ENCODE measurements around the gene PODNL1.

Gene PODNL1

DNA sequence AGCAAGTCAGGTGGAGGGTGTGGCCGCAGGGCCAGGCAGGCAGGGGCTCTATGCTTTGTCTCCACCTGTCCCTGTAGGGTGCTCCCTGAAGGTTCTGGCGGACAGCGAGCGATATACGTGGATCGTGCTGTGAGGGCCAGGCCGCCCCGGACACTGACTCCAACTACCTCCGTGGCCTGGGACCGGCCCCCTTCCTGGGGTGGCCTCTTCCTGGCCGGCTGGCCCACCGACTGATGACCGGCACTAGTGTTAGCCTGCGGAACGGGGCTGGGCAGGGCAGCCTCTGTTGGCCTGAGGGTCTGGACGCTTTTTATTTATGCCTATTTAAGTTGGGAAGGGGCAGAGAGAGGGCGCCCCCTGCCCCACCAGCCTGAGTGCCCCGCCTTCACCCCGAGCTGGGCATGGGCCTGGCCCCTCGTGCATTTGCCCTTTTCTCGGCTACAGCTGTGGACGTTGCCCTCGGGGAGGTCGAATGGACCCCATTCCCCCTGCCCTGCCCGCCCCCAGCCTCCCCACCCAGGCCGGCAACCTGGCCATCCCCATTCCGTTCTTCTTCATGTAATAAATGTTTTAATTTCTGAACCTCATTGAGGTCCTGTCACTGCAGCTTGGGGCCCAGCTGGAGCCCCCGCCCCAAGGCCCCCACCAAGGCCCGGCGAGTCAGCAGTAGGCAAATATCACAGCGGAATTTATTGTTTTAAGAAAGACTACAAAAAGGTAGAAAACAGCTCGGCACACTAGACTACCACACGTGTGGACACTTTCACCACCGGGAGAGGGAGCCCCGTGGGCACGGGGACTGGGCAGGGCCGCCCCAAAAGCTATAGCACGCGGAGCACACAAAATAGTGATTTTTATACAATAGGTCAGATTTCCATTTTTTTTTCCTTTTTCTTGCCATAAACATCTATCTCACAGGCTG lies 22.9 kb upstream of the PODNL1 start:
- H3K9me3 ChIP-seq (ENCODE audit: control insufficient read depth, insufficient read depth, low read depth, low read length) = no peaks in the 10 kb centered on the region
- no peak overlapping the region for H3K27ac ChIP-seq (ENCODE audit: extremely low read depth, low read depth, low read length)
- peaks cover 3% of the 10 kb centered on the region; the same call in 1 of the 2 replicates for H3K4me1 ChIP-seq (ENCODE audit: control insufficient read depth, insufficient read depth, low read length)
- ChIA-PET POLR2A (interaction anchor here (0.5 to 0.8 kb wide), 2 partner anchors 9 to 634 kb away, joined by 3 to 5 read pairs; partner anchors contain the start of gene DCAF15), CTCF (interaction anchor here (0.7 kb wide), 1 partner anchor 99 kb away, joined by 3 read pairs; no protein-coding TSS in a partner anchor)
- TF ChIP-seq ZNF544 (tag by site-specific recombination; IDR thresholded peaks at IDR 0.05) (no peak), ZNF792 (tag by site-specific recombination; IDR thresholded peaks at IDR 0.05) (no peak), ZNF654 (tag by site-specific recombination; IDR thresholded peaks at IDR 0.05; ENCODE audit: low read depth) (no peak), ZNF624 (tag by site-specific recombination; IDR thresholded peaks at IDR 0.05) (no peak), ZNF623 (tag by site-specific recombination; IDR thresholded peaks at IDR 0.05) (no peak), ZNF311 (tag by site-specific recombination; IDR thresholded peaks at IDR 0.05; ENCODE audit: borderline replicate concordance) (no peak), ZNF501 (tag by site-specific recombination; IDR thresholded peaks at IDR 0.05) (no peak), BCL11B (tag by site-specific recombination; IDR thresholded peaks at IDR 0.05; ENCODE audit: low read depth) (no peak), ZNF221 (tag by site-specific recombination; IDR thresholded peaks at IDR 0.05; ENCODE audit: borderline replicate concordance) (no peak), EGR2 (tag by site-specific recombination; IDR thresholded peaks at IDR 0.05; ENCODE audit: low read depth) (no peak), ZNF239 (tag by site-specific recombination; IDR thresholded peaks at IDR 0.05) (no peak), ZNF843 (tag by site-specific recombination; IDR thresholded peaks at IDR 0.05) (no peak), ZFP41 (tag by site-specific recombination; IDR thresholded peaks at IDR 0.05; ENCODE audit: borderline replicate concordance) (no peak), ZBTB1 (tag by site-specific recombination; IDR thresholded peaks at IDR 0.05) (no peak)
- TF ChIP-seq, protein P1, sequence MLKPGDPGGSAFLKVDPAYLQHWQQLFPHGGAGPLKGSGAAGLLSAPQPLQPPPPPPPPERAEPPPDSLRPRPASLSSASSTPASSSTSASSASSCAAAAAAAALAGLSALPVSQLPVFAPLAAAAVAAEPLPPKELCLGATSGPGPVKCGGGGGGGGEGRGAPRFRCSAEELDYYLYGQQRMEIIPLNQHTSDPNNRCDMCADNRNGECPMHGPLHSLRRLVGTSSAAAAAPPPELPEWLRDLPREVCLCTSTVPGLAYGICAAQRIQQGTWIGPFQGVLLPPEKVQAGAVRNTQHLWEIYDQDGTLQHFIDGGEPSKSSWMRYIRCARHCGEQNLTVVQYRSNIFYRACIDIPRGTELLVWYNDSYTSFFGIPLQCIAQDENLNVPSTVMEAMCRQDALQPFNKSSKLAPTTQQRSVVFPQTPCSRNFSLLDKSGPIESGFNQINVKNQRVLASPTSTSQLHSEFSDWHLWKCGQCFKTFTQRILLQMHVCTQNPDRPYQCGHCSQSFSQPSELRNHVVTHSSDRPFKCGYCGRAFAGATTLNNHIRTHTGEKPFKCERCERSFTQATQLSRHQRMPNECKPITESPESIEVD (tag by site-specific recombination; IDR thresholded peaks at IDR 0.05) = no peak
- TF ChIP-seq, protein P2, sequence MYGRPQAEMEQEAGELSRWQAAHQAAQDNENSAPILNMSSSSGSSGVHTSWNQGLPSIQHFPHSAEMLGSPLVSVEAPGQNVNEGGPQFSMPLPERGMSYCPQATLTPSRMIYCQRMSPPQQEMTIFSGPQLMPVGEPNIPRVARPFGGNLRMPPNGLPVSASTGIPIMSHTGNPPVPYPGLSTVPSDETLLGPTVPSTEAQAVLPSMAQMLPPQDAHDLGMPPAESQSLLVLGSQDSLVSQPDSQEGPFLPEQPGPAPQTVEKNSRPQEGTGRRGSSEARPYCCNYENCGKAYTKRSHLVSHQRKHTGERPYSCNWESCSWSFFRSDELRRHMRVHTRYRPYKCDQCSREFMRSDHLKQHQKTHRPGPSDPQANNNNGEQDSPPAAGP (tag by site-specific recombination; IDR thresholded peaks at IDR 0.05) = no peak
- TF ChIP-seq, protein P3, sequence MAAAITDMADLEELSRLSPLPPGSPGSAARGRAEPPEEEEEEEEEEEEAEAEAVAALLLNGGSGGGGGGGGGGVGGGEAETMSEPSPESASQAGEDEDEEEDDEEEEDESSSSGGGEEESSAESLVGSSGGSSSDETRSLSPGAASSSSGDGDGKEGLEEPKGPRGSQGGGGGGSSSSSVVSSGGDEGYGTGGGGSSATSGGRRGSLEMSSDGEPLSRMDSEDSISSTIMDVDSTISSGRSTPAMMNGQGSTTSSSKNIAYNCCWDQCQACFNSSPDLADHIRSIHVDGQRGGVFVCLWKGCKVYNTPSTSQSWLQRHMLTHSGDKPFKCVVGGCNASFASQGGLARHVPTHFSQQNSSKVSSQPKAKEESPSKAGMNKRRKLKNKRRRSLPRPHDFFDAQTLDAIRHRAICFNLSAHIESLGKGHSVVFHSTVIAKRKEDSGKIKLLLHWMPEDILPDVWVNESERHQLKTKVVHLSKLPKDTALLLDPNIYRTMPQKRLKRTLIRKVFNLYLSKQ (tag by site-specific recombination; IDR thresholded peaks at IDR 0.05; ENCODE audit: borderline replicate concordance) = no peak
- TF ChIP-seq, protein P4, sequence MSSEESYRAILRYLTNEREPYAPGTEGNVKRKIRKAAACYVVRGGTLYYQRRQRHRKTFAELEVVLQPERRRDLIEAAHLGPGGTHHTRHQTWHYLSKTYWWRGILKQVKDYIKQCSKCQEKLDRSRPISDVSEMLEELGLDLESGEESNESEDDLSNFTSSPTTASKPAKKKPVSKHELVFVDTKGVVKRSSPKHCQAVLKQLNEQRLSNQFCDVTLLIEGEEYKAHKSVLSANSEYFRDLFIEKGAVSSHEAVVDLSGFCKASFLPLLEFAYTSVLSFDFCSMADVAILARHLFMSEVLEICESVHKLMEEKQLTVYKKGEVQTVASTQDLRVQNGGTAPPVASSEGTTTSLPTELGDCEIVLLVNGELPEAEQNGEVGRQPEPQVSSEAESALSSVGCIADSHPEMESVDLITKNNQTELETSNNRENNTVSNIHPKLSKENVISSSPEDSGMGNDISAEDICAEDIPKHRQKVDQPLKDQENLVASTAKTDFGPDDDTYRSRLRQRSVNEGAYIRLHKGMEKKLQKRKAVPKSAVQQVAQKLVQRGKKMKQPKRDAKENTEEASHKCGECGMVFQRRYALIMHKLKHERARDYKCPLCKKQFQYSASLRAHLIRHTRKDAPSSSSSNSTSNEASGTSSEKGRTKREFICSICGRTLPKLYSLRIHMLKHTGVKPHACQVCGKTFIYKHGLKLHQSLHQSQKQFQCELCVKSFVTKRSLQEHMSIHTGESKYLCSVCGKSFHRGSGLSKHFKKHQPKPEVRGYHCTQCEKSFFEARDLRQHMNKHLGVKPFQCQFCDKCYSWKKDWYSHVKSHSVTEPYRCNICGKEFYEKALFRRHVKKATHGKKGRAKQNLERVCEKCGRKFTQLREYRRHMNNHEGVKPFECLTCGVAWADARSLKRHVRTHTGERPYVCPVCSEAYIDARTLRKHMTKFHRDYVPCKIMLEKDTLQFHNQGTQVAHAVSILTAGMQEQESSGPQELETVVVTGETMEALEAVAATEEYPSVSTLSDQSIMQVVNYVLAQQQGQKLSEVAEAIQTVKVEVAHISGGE (tag by site-specific recombination; conservative IDR thresholded peaks at IDR 0.05; ENCODE audit: low read depth) = no peak
- TF ChIP-seq, protein P5, sequence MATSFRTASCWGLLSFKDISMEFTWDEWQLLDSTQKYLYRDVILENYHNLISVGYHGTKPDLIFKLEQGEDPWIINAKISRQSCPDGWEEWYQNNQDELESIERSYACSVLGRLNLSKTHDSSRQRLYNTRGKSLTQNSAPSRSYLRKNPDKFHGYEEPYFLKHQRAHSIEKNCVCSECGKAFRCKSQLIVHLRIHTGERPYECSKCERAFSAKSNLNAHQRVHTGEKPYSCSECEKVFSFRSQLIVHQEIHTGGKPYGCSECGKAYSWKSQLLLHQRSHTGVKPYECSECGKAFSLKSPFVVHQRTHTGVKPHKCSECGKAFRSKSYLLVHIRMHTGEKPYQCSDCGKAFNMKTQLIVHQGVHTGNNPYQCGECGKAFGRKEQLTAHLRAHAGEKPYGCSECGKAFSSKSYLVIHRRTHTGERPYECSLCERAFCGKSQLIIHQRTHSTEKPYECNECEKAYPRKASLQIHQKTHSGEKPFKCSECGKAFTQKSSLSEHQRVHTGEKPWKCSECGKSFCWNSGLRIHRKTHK (tag by site-specific recombination; IDR thresholded peaks at IDR 0.05) = no peak
- peaks cover 10 to 71% of the 10 kb centered on the region in 2 experiments for H3K36me3 ChIP-seq (ENCODE audit: control insufficient read depth in 2 of 2, insufficient read depth in 1 of 2, low read length in 2 of 2)
- H3K4me3 ChIP-seq (ENCODE audit: low read depth, low read length) = no peak overlapping the region

All from HEK293 (cell line).